ENCODE measurements around the gene SPAG16. TPM values are rescaled to one million over a fixed set of nuclear protein-coding genes. Genes with fewer than 3 reads are reported as not detected.
"Not testable (repeated sequence)": the region's sequence is repeated elsewhere in the genome, so short reads cannot be mapped to it uniquely, and the experiment has no call there.

SPAG16 gene
- total and polyA plus RNA-seq, 11 donors = 9.8 to 26.1 (median 15.2) TPM

DNA sequence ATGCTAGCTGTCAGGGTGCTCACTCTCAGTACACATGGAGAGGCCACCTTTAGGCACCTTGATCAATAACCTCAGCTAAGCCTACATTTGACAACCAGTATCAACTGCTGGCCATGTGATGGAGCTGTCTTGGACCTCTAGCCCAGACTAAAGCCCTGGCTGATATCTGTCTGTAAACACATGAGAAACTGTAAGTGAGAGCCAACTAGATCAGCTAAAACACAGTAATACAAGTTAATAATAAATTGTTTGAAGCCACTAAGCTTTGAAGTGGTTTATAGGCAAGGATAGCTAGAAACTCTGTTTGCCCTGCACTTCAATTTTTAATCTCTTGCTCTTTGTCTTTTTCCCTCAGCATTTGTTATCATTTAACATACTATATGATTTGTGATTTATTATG lies 407.1 kb downstream of the SPAG16 start:
- no peak for ATAC-seq
- no peaks in the 10 kb centered on the region for H3K9me3 ChIP-seq
- no peaks in the 10 kb centered on the region for H3K36me3 ChIP-seq
- H3K4me3 ChIP-seq = no peak overlapping the region
- no peaks in the 10 kb centered on the region for H3K27me3 ChIP-seq
- H3K27ac ChIP-seq = no peak overlapping the region
- H3K4me1 ChIP-seq = no peaks in the 10 kb centered on the region
- intact Hi-C loops (cut with DNase I) = no loop called here
- no peak for DNase-seq
- TF ChIP-seq POLR2A (IDR thresholded peaks at IDR 0.05) = no peak
- TF ChIP-seq, protein P1, sequence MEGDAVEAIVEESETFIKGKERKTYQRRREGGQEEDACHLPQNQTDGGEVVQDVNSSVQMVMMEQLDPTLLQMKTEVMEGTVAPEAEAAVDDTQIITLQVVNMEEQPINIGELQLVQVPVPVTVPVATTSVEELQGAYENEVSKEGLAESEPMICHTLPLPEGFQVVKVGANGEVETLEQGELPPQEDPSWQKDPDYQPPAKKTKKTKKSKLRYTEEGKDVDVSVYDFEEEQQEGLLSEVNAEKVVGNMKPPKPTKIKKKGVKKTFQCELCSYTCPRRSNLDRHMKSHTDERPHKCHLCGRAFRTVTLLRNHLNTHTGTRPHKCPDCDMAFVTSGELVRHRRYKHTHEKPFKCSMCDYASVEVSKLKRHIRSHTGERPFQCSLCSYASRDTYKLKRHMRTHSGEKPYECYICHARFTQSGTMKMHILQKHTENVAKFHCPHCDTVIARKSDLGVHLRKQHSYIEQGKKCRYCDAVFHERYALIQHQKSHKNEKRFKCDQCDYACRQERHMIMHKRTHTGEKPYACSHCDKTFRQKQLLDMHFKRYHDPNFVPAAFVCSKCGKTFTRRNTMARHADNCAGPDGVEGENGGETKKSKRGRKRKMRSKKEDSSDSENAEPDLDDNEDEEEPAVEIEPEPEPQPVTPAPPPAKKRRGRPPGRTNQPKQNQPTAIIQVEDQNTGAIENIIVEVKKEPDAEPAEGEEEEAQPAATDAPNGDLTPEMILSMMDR (IDR thresholded peaks at IDR 0.05) = no peak

DNA sequence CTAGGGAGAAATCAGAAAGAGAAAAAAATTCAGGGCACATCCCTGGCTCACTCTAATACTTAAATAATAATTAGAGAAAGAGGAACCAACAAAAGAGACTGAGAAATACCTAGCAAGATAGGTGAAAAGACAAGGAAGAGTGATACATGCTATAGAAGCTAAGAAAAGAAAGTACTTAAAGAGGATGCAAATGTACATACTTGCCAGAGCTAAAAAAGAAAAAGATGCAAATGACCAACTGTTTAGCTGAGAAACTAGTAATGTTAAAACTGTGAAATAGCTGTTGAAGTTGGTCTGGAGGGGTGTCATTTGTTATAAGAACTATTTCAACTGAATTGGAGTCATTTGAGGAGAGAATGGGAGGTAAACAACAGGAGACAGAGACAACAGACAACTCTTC lies 412.2 kb downstream of the SPAG16 start:
- Histone ChIP-seq H3K27ac (no peak overlapping the region), H3K36me3 (no peaks in the 10 kb centered on the region), H3K27me3 (no peaks in the 10 kb centered on the region), H3K4me1 (no peaks in the 10 kb centered on the region), H3K4me3 (no peak overlapping the region), H3K9me3 (peaks cover 0 to 12% (median 1%) of the 10 kb centered on the region in 12 donors)
- ATAC-seq = no peak
- no peak for DNase-seq
- TF ChIP-seq POLR2A (IDR thresholded peaks at IDR 0.05) = no peak
- TF ChIP-seq, protein P1 (IDR thresholded peaks at IDR 0.05) = no peak
- intact Hi-C loops (cut with DNase I) = no loop called here

DNA sequence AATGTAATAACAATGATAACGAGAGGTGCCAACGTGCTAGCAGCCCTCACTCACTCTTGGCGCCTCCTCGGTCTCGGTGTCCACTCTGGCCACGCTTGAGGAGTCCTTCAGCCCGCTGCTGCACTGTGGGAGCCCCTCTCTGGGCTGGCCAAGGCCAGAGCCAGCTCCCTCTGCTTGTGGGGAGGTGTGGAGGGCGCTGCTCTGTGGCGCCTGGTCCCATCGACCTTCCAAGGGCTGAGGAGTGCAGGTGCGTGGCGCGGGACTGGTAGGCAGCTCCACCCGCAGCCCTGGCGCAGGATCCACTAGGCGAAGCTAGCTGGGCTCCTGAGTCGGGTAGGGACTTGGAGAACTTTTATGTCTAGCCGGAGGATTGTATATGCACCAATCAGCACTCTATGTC lies 417.1 kb downstream of the SPAG16 start:
- H3K27me3 ChIP-seq; H3K36me3 ChIP-seq; H3K27ac ChIP-seq; H3K4me3 ChIP-seq; intact Hi-C loops (cut with DNase I); ATAC-seq; H3K4me1 ChIP-seq; DNase-seq: not testable (repeated sequence)
- peaks cover 0 to 16% (median 5%) of the 10 kb centered on the region in 12 donors for H3K9me3 ChIP-seq
- WGBS, 4 donors = 86 to 94% (median 92%) methylated on average over 15 to 18 of the region's 18 CpGs

DNA sequence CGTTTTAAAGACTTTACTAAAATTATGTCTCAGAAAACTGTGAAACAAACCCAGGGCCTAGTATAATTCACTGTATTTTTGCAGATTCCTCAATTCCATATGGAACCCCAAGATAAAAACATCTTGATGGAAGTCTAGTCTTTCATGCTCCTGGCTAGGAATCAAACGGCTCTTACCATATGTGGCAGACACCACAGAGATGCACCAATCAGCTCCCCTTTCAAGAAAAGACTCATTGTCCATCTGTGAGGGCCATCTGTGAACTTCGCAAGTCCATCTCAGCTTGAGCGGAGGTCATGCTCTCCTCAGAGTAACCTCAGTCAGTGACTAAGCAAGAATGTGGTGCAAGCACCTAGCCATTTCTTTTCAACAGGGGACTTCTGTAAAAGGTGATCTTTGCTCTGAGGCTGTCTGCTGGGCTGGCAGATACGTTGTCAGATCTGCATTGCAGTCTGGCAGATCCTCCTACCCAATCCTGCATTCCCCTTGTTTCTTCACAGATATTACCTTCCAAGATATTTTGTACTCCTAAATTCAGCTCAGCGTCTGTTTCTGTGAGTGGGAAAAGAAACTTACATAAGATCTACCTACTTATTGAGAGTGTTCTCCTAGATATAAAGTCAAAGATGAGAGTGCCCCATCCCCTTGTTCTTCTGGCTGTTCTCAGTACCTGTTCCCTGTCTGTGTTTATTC lies 419.3 kb downstream of the SPAG16 start:
- Histone ChIP-seq H3K27me3 (no peaks in the 10 kb centered on the region), H3K9me3 (peaks cover 0 to 16% (median 5%) of the 10 kb centered on the region in 12 donors), H3K4me3 (no peak overlapping the region), H3K36me3 (no peaks in the 10 kb centered on the region), H3K4me1 (no peaks in the 10 kb centered on the region), H3K27ac (no peak overlapping the region)
- ATAC-seq (no peak), DNase-seq (no peak)
- 81 to 86% (median 84%) methylated on average over 6 of the region's 6 CpGs for WGBS, 4 donors
- intact Hi-C loops (cut with DNase I) = no loop called here
- TF ChIP-seq POLR2A (IDR thresholded peaks at IDR 0.05) = no peak
- TF ChIP-seq, protein P1 (IDR thresholded peaks at IDR 0.05) = no peak

DNA sequence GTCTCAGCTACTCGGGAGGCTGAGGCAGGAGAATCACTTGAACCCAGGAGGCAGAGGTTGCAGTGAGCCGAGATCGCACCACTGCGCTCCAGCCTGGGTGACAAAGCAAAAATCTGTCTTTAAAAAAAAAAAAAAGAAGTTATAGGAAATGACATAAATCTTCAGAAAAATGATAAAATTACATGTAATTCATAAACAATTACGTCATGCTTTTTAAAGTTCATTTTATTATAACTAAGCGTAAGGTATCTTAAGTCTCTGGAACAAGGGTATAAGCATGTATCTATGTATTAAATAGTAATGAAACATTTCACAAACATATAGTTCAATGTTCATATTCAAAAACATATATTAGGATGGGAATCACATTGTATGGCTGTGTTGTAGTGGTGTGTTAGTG lies 425.9 kb downstream of the SPAG16 start:
- H3K4me3 ChIP-seq = no peak overlapping the region
- no peak overlapping the region for H3K27ac ChIP-seq
- DNase-seq (no peak), ATAC-seq (no peak)
- intact Hi-C loops (cut with DNase I) = no loop called here
- no peaks in the 10 kb centered on the region for H3K27me3 ChIP-seq
- 87 to 89% (median 88%) methylated on average over 6 of the region's 6 CpGs for WGBS, 4 donors
- TF ChIP-seq POLR2A (IDR thresholded peaks at IDR 0.05) = no peak
- TF ChIP-seq, protein P1 (IDR thresholded peaks at IDR 0.05) = no peak
- no peaks in the 10 kb centered on the region for H3K9me3 ChIP-seq
- H3K36me3 ChIP-seq = no peaks in the 10 kb centered on the region
- no peaks in the 10 kb centered on the region for H3K4me1 ChIP-seq

DNA sequence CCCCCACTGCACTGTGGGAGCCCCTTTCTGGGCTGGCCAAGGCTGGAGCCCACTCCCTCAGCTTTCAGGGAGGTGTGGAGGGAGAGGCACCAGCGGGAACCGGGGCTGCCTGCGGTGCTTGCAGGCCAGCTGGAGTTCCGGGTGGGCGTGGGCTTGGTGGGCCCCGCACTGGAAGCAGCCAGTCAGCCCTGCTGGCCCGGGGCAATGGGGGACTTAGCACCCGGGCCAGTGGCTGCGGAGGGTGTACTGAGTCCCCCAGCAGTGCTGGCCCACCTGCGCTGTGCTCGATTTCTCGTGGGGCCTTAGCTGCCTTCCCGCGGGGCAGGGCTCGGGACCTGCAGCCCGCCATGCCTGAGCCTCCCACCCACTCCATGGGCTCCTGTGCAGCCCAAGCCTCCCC lies 434.1 kb downstream of the SPAG16 start:
- H3K27me3 ChIP-seq; H3K4me3 ChIP-seq; ATAC-seq; DNase-seq; intact Hi-C loops (cut with DNase I); H3K36me3 ChIP-seq; H3K27ac ChIP-seq; H3K4me1 ChIP-seq; H3K9me3 ChIP-seq: not testable (repeated sequence)
- 93 to 100% (median 97%) methylated on average over 6 to 16 of the region's 16 CpGs for WGBS, 4 donors

All from heart left ventricle (tissue), 16 donors.